HepG2 (cell line): ENCODE measurements around the gene FCN3. TPM values are rescaled to one million over a fixed set of nuclear protein-coding genes. Genes with fewer than 3 reads are reported as not detected.
A peak's percentile ranks its signal among the peaks of the same experiment; 100 is the strongest.

Experiments used
- ASH2L ChIP-seq: fragments of 300-600, 200-600 bp; sonication (generic); IDR thresholded peaks from 2 replicates; pipeline ENCODE4 v1.7.0; 2017; ENCODE audit warnings: low read depth, mild to moderate bottlenecking, moderate library complexity, mixed read lengths, low read length; ENCODE audit not compliant: insufficient read length
- ATM ChIP-seq: fragments of 450-650 bp; IDR thresholded peaks from 2 replicates; pipeline ENCODE4 v1.7.1; 2017; ENCODE audit warnings: mild to moderate bottlenecking, borderline replicate concordance
- HIC2 ChIP-seq: sonication (generic); formaldehyde crosslinking; IDR thresholded peaks from 2 replicates; pipeline ENCODE4 v1.9.0; 2022; ENCODE audit warnings: low read depth, missing genetic modification reagents
- HNF1B ChIP-seq: sonication (generic); formaldehyde crosslinking; IDR thresholded peaks from 2 replicates; pipeline ENCODE4 v1.5.1; 2020; ENCODE audit warnings: mild to moderate bottlenecking, moderate library complexity, missing genetic modification reagents
- MAF1 ChIP-seq: sonication (generic); formaldehyde crosslinking; IDR thresholded peaks from 2 replicates; pipeline ENCODE4 v1.5.0; 2020; ENCODE audit warnings: missing genetic modification reagents, borderline replicate concordance
- MTA3 ChIP-seq: sonication (generic); formaldehyde crosslinking; IDR thresholded peaks from 2 replicates; pipeline ENCODE4 v1.4.0; 2020; ENCODE audit warnings: missing genetic modification reagents
- NFE2 ChIP-seq: sonication (generic); formaldehyde crosslinking; IDR thresholded peaks from 2 replicates; pipeline ENCODE4 v1.4.0; 2020; ENCODE audit warnings: missing genetic modification reagents
- NPAS2 ChIP-seq: sonication (generic); formaldehyde crosslinking; IDR thresholded peaks from 2 replicates; pipeline ENCODE4 v1.8.0; 2022; ENCODE audit warnings: mild to moderate bottlenecking, missing genetic modification reagents, borderline replicate concordance
- PATZ1 ChIP-seq: sonication (generic); formaldehyde crosslinking; IDR thresholded peaks from 2 replicates; pipeline ENCODE4 v1.4.0; 2020; ENCODE audit warnings: missing genetic modification reagents
- SATB2 ChIP-seq: sonication (generic); formaldehyde crosslinking; IDR thresholded peaks from 2 replicates; pipeline ENCODE4 v1.5.0; 2020; ENCODE audit warnings: missing genetic modification reagents
- TBX3 ChIP-seq: fragments of 450-650 bp; IDR thresholded peaks from 2 replicates; pipeline ENCODE4 v1.6.1; 2017; ENCODE audit warnings: antibody characterized with exemption, mild to moderate bottlenecking, inconsistent platforms, borderline replicate concordance
- TEAD3 ChIP-seq: optimal IDR thresholded peaks from 2 replicates; pipeline ENCODE3; 2016; ENCODE audit warnings: borderline replicate concordance
- THAP9 ChIP-seq: sonication (generic); formaldehyde crosslinking; IDR thresholded peaks from 2 replicates; pipeline ENCODE4; 2020; ENCODE audit warnings: missing genetic modification reagents, mild to moderate bottlenecking, borderline replicate concordance
- ZFP82 ChIP-seq: sonication (generic); formaldehyde crosslinking; IDR thresholded peaks from 2 replicates; pipeline ENCODE4 v1.5.1; 2020; ENCODE audit warnings: mild to moderate bottlenecking, missing genetic modification reagents, borderline replicate concordance
- ZNF180 ChIP-seq: sonication (generic); formaldehyde crosslinking; IDR thresholded peaks from 2 replicates; pipeline ENCODE4 v1.4.0; 2020; ENCODE audit warnings: low read depth, missing genetic modification reagents, borderline replicate concordance
- ZNF557 ChIP-seq: sonication (generic); formaldehyde crosslinking; IDR thresholded peaks from 2 replicates; pipeline ENCODE4 v1.4.0; 2020; ENCODE audit warnings: missing genetic modification reagents
- ZNF616 ChIP-seq: sonication (generic); formaldehyde crosslinking; IDR thresholded peaks from 2 replicates; pipeline ENCODE4 v1.5.0; 2020; ENCODE audit warnings: low read depth, mild to moderate bottlenecking, missing genetic modification reagents
- ZNF773 ChIP-seq: sonication (generic); formaldehyde crosslinking; IDR thresholded peaks from 2 replicates; pipeline ENCODE4 v1.4.0; 2020; ENCODE audit warnings: missing genetic modification reagents, borderline replicate concordance
- ZNF784 ChIP-seq: sonication (generic); formaldehyde crosslinking; IDR thresholded peaks from 2 replicates; pipeline ENCODE4 v1.5.1; 2020; ENCODE audit warnings: missing genetic modification reagents, mild to moderate bottlenecking, borderline replicate concordance
- polyA plus RNA-seq, 8 experiments: library from polyadenylated mRNA; depleted of rRNA in 3 of 8; stranded (reverse) in 7 of 8; unstranded in 1 of 8; fragments of >200 nt; fragmentation: Illumina TruSeq in 4 of 8; extraction: Trizol in 4 of 8; gene quantifications; 2 replicates each; pipeline versions ENCODE4 v1.2.1 to v1.2.3, GENCODE V29; 2011 to 2016; ENCODE audit warnings: low read depth in 4 of 8, missing spikeins in 1 of 8, mixed read lengths in 1 of 8; ENCODE audit not compliant: insufficient read depth in 1 of 8
- total RNA-seq, 5 experiments: library from RNA; depleted of rRNA; stranded (reverse); fragments of >200 nt; fragmentation: Illumina TruSeq; extraction: Trizol; gene quantifications; 2 replicates each; pipeline ENCODE4 v1.2.3, GENCODE V29; 2016; ENCODE audit warnings: low read depth in 1 of 5

The FCN3 gene
- total and polyA plus RNA-seq, 2 of the 13 experiments (the other 11 are each of a cell fraction or from before 2014, with no cell fraction given) = not detected

GRCh38 chr1:27392096-27392777 is 17.6 kb upstream of the FCN3 start, which contains the start of gene GPR3 (continued):
- TF ChIP-seq NFE2 (CRISPR knock-in tag) (no peak), MAF1 (CRISPR knock-in tag) (no peak), TEAD3 (no peak), ATM (no peak), HNF1B (CRISPR knock-in tag) (peak; percentile 33; the same call in 1 of the 2 replicates), NPAS2 (CRISPR knock-in tag) (no peak), THAP9 (no peak; the same call in 1 of the 2 replicates), HIC2 (CRISPR knock-in tag) (no peak), ZNF180 (no peak), SATB2 (CRISPR knock-in tag) (no peak), MTA3 (CRISPR knock-in tag) (no peak), ZFP82 (CRISPR knock-in tag) (0 out of 2 replicates have a peak, but pooled peaks have one; percentile 35), ZNF557 (CRISPR knock-in tag) (no peak), ZNF773 (CRISPR knock-in tag) (no peak), TBX3 (no peak), ZNF616 (no peak), ASH2L (peak; percentile 20), PATZ1 (CRISPR knock-in tag) (peak; percentile 89), ZNF784 (CRISPR knock-in tag) (no peak)
